Measurements from ENCODE around the gene UVRAG. TPM values are rescaled to one million over a fixed set of nuclear protein-coding genes. Genes with fewer than 3 reads are reported as not detected.

Gene UVRAG
- total and polyA plus RNA-seq, 2 of the 13 experiments (the other 11 are each of a cell fraction or from before 2014, with no cell fraction given), result 9.7 to 17.3 TPM

DNA sequence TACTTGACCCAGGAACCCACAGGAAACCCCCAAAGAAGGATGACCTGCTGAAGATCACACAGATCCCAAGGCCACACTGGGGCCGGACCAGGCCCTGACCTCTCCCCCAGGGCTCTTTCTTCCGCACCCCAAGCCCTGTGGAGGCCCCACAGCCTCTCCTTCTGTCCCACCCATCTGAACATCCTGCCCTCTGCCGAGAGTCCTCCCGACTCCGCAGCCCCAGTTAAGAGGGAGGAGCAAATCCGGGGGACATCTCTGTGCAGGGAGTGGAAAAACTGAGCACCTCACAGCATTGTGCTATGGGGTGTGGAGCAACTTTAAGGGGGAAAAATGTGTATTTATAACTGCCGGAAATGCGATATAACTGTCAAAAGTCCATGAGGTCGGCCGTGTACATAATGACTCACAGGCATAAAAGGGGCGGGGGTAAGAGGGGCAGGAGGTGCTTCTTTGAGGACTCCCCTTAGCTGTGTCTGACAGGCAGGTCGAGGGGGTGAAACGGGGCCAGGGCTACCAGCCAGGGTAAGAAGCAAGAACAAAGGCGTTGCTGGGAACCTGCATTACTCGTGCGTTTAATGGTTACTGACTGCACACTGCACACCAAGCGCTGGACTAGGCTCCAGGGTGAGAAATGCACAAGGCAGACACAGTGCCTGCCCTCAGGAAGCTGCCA lies 334.1 kb downstream of the UVRAG start (continued):
- TF ChIP-seq, protein P1, sequence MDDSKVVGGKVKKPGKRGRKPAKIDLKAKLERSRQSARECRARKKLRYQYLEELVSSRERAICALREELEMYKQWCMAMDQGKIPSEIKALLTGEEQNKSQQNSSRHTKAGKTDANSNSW (CRISPR knock-in tag; IDR thresholded peaks at IDR 0.05; ENCODE audit: borderline replicate concordance), result no peak
- no peak for TF ChIP-seq ZNF772 (CRISPR knock-in tag; IDR thresholded peaks at IDR 0.05)
- TF ChIP-seq ZNF766 (CRISPR knock-in tag; IDR thresholded peaks at IDR 0.05; ENCODE audit: borderline replicate concordance), result no peak
- TF ChIP-seq HHEX (CRISPR knock-in tag; IDR thresholded peaks at IDR 0.05), result no peak
- TF ChIP-seq ZNF564 (CRISPR knock-in tag; IDR thresholded peaks at IDR 0.05), result no peak
- TF ChIP-seq, protein P2, sequence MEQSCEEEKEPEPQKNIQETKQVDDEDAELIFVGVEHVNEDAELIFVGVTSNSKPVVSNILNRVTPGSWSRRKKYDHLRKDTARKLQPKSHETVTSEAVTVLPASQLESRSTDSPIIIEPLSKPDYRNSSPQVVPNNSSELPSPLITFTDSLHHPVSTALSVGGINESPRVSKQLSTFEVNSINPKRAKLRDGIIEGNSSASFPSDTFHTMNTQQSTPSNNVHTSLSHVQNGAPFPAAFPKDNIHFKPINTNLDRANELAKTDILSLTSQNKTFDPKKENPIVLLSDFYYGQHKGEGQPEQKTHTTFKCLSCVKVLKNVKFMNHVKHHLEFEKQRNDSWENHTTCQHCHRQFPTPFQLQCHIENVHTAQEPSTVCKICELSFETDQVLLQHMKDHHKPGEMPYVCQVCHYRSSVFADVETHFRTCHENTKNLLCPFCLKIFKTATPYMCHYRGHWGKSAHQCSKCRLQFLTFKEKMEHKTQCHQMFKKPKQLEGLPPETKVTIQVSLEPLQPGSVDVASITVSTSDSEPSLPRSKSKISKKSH (CRISPR knock-in tag; IDR thresholded peaks at IDR 0.05; ENCODE audit: borderline replicate concordance), result no peak
- TF ChIP-seq, protein P3, sequence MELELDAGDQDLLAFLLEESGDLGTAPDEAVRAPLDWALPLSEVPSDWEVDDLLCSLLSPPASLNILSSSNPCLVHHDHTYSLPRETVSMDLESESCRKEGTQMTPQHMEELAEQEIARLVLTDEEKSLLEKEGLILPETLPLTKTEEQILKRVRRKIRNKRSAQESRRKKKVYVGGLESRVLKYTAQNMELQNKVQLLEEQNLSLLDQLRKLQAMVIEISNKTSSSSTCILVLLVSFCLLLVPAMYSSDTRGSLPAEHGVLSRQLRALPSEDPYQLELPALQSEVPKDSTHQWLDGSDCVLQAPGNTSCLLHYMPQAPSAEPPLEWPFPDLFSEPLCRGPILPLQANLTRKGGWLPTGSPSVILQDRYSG (CRISPR knock-in tag; IDR thresholded peaks at IDR 0.05), result no peak
- TF ChIP-seq ZNF383 (CRISPR knock-in tag; IDR thresholded peaks at IDR 0.05; ENCODE audit: borderline replicate concordance), result no peak
- TF ChIP-seq, protein P4, sequence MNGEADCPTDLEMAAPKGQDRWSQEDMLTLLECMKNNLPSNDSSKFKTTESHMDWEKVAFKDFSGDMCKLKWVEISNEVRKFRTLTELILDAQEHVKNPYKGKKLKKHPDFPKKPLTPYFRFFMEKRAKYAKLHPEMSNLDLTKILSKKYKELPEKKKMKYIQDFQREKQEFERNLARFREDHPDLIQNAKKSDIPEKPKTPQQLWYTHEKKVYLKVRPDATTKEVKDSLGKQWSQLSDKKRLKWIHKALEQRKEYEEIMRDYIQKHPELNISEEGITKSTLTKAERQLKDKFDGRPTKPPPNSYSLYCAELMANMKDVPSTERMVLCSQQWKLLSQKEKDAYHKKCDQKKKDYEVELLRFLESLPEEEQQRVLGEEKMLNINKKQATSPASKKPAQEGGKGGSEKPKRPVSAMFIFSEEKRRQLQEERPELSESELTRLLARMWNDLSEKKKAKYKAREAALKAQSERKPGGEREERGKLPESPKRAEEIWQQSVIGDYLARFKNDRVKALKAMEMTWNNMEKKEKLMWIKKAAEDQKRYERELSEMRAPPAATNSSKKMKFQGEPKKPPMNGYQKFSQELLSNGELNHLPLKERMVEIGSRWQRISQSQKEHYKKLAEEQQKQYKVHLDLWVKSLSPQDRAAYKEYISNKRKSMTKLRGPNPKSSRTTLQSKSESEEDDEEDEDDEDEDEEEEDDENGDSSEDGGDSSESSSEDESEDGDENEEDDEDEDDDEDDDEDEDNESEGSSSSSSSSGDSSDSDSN (CRISPR knock-in tag; IDR thresholded peaks at IDR 0.05), result no peak
- TF ChIP-seq, protein P5, sequence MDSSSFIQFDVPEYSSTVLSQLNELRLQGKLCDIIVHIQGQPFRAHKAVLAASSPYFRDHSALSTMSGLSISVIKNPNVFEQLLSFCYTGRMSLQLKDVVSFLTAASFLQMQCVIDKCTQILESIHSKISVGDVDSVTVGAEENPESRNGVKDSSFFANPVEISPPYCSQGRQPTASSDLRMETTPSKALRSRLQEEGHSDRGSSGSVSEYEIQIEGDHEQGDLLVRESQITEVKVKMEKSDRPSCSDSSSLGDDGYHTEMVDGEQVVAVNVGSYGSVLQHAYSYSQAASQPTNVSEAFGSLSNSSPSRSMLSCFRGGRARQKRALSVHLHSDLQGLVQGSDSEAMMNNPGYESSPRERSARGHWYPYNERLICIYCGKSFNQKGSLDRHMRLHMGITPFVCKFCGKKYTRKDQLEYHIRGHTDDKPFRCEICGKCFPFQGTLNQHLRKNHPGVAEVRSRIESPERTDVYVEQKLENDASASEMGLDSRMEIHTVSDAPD (CRISPR knock-in tag; IDR thresholded peaks at IDR 0.05), result no peak
- TF ChIP-seq NR2F6 (IDR thresholded peaks at IDR 0.05), result peak; percentile 50
- TF ChIP-seq NR2F6 (CRISPR knock-in tag; IDR thresholded peaks at IDR 0.05), result no peak
- peak; percentile 24; the same call in 1 of the 2 replicates for TF ChIP-seq NR2C2 (CRISPR knock-in tag; IDR thresholded peaks at IDR 0.05; ENCODE audit: borderline replicate concordance)
- TF ChIP-seq, protein P6, sequence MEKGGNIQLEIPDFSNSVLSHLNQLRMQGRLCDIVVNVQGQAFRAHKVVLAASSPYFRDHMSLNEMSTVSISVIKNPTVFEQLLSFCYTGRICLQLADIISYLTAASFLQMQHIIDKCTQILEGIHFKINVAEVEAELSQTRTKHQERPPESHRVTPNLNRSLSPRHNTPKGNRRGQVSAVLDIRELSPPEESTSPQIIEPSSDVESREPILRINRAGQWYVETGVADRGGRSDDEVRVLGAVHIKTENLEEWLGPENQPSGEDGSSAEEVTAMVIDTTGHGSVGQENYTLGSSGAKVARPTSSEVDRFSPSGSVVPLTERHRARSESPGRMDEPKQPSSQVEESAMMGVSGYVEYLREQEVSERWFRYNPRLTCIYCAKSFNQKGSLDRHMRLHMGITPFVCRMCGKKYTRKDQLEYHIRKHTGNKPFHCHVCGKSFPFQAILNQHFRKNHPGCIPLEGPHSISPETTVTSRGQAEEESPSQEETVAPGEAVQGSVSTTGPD (CRISPR knock-in tag; IDR thresholded peaks at IDR 0.05), result no peak
- TF ChIP-seq, protein P7, sequence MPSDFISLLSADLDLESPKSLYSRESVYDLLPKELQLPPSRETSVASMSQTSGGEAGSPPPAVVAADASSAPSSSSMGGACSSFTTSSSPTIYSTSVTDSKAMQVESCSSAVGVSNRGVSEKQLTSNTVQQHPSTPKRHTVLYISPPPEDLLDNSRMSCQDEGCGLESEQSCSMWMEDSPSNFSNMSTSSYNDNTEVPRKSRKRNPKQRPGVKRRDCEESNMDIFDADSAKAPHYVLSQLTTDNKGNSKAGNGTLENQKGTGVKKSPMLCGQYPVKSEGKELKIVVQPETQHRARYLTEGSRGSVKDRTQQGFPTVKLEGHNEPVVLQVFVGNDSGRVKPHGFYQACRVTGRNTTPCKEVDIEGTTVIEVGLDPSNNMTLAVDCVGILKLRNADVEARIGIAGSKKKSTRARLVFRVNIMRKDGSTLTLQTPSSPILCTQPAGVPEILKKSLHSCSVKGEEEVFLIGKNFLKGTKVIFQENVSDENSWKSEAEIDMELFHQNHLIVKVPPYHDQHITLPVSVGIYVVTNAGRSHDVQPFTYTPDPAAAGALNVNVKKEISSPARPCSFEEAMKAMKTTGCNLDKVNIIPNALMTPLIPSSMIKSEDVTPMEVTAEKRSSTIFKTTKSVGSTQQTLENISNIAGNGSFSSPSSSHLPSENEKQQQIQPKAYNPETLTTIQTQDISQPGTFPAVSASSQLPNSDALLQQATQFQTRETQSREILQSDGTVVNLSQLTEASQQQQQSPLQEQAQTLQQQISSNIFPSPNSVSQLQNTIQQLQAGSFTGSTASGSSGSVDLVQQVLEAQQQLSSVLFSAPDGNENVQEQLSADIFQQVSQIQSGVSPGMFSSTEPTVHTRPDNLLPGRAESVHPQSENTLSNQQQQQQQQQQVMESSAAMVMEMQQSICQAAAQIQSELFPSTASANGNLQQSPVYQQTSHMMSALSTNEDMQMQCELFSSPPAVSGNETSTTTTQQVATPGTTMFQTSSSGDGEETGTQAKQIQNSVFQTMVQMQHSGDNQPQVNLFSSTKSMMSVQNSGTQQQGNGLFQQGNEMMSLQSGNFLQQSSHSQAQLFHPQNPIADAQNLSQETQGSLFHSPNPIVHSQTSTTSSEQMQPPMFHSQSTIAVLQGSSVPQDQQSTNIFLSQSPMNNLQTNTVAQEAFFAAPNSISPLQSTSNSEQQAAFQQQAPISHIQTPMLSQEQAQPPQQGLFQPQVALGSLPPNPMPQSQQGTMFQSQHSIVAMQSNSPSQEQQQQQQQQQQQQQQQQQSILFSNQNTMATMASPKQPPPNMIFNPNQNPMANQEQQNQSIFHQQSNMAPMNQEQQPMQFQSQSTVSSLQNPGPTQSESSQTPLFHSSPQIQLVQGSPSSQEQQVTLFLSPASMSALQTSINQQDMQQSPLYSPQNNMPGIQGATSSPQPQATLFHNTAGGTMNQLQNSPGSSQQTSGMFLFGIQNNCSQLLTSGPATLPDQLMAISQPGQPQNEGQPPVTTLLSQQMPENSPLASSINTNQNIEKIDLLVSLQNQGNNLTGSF (CRISPR knock-in tag; IDR thresholded peaks at IDR 0.05), result no peak
- TF ChIP-seq PCBP2 (optimal IDR thresholded peaks at IDR 0.05; ENCODE audit: low read depth, low read length, poor library complexity, severe bottlenecking), result no peak

All from HepG2 (cell line).